HepG2 (cell line): ENCODE measurements around the gene CXCL17.

ENCODE experiments used
- ATAD3A ChIP-seq: sonication (generic); formaldehyde crosslinking; IDR thresholded peaks from 2 replicates; pipeline ENCODE4 v1.4.0; 2020; ENCODE audit warnings: missing genetic modification reagents
- CBX2 ChIP-seq, 2 experiments: fragments of 200-600 bp in 1 of 2; sonication (generic); formaldehyde crosslinking in 1 of 2; IDR thresholded peaks; 2 replicates each; pipeline versions ENCODE4 v1.7.0 to v1.8.1; 2018 to 2022; ENCODE audit warnings: low read depth in 2 of 2, low read length in 1 of 2, mild to moderate bottlenecking in 1 of 2, missing genetic modification reagents in 1 of 2
- CHD2 ChIP-seq: IDR thresholded peaks from 2 replicates; pipeline ENCODE4 v1.6.1; 2011; ENCODE audit warnings: low read depth, low read length, improper control_type of control experiment
- GABPA ChIP-seq, 2 experiments: IDR thresholded peaks; 2 replicates each; pipeline ENCODE4 v1.6.1; 2011 to 2016; ENCODE audit warnings: low read depth in 2 of 2, low read length in 1 of 2, missing biosample characterization in 1 of 2, missing genetic modification characterization in 1 of 2

DNA sequence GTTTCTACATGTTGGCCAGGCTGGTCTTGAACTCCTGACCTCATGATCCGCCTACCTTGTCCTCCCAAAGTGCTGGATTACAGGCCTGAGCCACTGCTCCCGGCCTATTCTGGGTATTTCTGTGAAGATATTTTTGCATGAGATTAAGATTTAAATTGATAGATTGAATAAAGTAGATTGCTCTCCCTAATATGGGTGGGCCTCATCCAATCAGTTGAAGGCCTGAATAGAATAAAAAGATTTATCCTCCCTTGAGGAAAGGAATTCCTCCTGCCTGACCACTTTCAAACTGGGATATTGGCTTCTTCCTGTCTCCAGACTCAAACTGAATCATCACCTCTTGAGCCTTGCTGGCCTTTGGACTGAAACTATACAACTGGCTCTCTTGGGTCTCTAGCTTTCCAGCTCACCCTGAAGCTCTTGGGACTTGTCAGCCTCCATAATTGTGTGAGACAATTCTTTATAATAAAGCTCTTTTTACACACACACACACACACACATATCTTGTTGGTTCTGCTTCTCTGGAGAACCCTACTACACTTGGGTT lies 36.1 kb upstream of the CXCL17 start:
- no peak for TF ChIP-seq CBX2 (IDR thresholded peaks at IDR 0.05; ENCODE audit: low read depth, low read length)
- no peak for TF ChIP-seq CBX2 (CRISPR knock-in tag; IDR thresholded peaks at IDR 0.05; ENCODE audit: low read depth)
- TF ChIP-seq GABPA (IDR thresholded peaks at IDR 0.05; ENCODE audit: low read depth, low read length): no peak
- no peak for TF ChIP-seq GABPA (CRISPR knock-in tag; IDR thresholded peaks at IDR 0.05; ENCODE audit: low read depth)
- no peak for TF ChIP-seq ATAD3A
- no peak for TF ChIP-seq CHD2
